Chondrocyte (in vitro differentiated cells): ENCODE measurements around the gene CRYL1. TPM values are rescaled to one million over a fixed set of nuclear protein-coding genes. Genes with fewer than 3 reads are reported as not detected.

Experiments used
- DNase-seq: peaks from one replicate; pipeline ENCODE4 v3.0.0; 2021; ENCODE audit warnings: mixed read lengths, low spot score
- H3K27ac Mint-ChIP-seq: one replicate; pipeline ENCODE4 v1.8.0; 2021; ENCODE audit warnings: mild to moderate bottlenecking, moderate library complexity, mixed read lengths; ENCODE audit not compliant: unreplicated experiment
- H3K27me3 Mint-ChIP-seq: 2 replicates; pipeline ENCODE4 v1.8.0; 2021; ENCODE audit warnings: low read depth, mixed read lengths
- H3K36me3 Mint-ChIP-seq: 2 replicates; pipeline ENCODE4 v1.8.0; 2021; ENCODE audit warnings: low read depth, mixed read lengths
- H3K4me1 Mint-ChIP-seq: 2 replicates; pipeline ENCODE4 v1.8.0; 2021; ENCODE audit warnings: low read depth, mild to moderate bottlenecking, mixed read lengths
- H3K4me3 Mint-ChIP-seq: one replicate; pipeline ENCODE4 v1.8.0; 2021; ENCODE audit warnings: mild to moderate bottlenecking, moderate library complexity, mixed read lengths; ENCODE audit not compliant: unreplicated experiment
- H3K9me3 Mint-ChIP-seq: 2 replicates; pipeline ENCODE4 v1.8.0; 2021; ENCODE audit warnings: low read depth, mixed read lengths
- total RNA-seq: library from RNA; stranded (reverse); gene quantifications from 3 replicates; pipeline ENCODE4 v1.2.1, GENCODE V29; 2021
- TF ChIP-seq, protein P1 (sequence below): fragments of 200-600 bp; sonication (generic); IDR thresholded peaks from 2 replicates; pipeline ENCODE4 v1.5.0; 2021; ENCODE audit warnings: antibody characterized with exemption, mild to moderate bottlenecking, moderate library complexity

Gene CRYL1
- total RNA-seq, 1 donor from 2014 or later = 17.0 TPM

GRCh38 chr13:20431080-20431479, 94.6 kb downstream of the CRYL1 start:
- H3K9me3 Mint-ChIP-seq = peaks cover 4% of the 10 kb centered on the region
- no peaks in the 10 kb centered on the region for H3K4me1 Mint-ChIP-seq
- TF ChIP-seq, protein P1, sequence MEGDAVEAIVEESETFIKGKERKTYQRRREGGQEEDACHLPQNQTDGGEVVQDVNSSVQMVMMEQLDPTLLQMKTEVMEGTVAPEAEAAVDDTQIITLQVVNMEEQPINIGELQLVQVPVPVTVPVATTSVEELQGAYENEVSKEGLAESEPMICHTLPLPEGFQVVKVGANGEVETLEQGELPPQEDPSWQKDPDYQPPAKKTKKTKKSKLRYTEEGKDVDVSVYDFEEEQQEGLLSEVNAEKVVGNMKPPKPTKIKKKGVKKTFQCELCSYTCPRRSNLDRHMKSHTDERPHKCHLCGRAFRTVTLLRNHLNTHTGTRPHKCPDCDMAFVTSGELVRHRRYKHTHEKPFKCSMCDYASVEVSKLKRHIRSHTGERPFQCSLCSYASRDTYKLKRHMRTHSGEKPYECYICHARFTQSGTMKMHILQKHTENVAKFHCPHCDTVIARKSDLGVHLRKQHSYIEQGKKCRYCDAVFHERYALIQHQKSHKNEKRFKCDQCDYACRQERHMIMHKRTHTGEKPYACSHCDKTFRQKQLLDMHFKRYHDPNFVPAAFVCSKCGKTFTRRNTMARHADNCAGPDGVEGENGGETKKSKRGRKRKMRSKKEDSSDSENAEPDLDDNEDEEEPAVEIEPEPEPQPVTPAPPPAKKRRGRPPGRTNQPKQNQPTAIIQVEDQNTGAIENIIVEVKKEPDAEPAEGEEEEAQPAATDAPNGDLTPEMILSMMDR = no peak
- no peak overlapping the region for H3K4me3 Mint-ChIP-seq
- no peak for DNase-seq
- no peak overlapping the region for H3K27ac Mint-ChIP-seq
- H3K36me3 Mint-ChIP-seq = peaks cover 15% of the 10 kb centered on the region
- H3K27me3 Mint-ChIP-seq = peaks cover 3% of the 10 kb centered on the region

DNA sequence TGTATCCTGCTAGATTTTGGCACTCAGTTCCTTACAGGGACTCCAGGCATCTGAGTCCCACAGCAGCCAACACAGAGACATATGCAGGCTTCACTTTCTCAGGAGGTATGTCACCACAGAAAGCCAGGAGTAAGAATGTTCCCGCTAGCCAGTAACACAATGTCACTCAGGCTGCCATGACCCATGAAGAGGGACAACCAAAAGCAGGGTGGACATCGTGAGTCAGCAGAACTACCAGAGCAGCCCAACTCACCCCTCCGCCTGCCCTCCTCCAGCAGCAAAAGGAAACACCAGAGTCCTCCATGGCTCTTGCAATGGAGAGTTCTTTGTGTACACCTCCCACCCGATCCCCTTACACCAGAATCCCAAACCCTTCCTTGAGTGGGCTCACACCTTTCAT, 95.4 kb downstream of the CRYL1 start:
- peaks cover 3% of the 10 kb centered on the region for H3K27me3 Mint-ChIP-seq
- H3K27ac Mint-ChIP-seq = no peak overlapping the region
- TF ChIP-seq, protein P1 = no peak
- peaks cover 16% of the 10 kb centered on the region for H3K36me3 Mint-ChIP-seq
- DNase-seq = no peak
- H3K4me3 Mint-ChIP-seq = no peak overlapping the region
- peaks cover 4% of the 10 kb centered on the region for H3K9me3 Mint-ChIP-seq
- peaks cover 1% of the 10 kb centered on the region for H3K4me1 Mint-ChIP-seq

GRCh38 chr13:20429682-20430081, 96.0 kb downstream of the CRYL1 start:
- TF ChIP-seq, protein P1 = no peak
- H3K9me3 Mint-ChIP-seq = peaks cover 2% of the 10 kb centered on the region
- peaks cover 17% of the 10 kb centered on the region for H3K36me3 Mint-ChIP-seq
- peaks cover 6% of the 10 kb centered on the region for H3K4me1 Mint-ChIP-seq
- no peak overlapping the region for H3K4me3 Mint-ChIP-seq
- H3K27me3 Mint-ChIP-seq = peaks cover 2% of the 10 kb centered on the region
- no peak overlapping the region for H3K27ac Mint-ChIP-seq
- DNase-seq = no peak

DNA sequence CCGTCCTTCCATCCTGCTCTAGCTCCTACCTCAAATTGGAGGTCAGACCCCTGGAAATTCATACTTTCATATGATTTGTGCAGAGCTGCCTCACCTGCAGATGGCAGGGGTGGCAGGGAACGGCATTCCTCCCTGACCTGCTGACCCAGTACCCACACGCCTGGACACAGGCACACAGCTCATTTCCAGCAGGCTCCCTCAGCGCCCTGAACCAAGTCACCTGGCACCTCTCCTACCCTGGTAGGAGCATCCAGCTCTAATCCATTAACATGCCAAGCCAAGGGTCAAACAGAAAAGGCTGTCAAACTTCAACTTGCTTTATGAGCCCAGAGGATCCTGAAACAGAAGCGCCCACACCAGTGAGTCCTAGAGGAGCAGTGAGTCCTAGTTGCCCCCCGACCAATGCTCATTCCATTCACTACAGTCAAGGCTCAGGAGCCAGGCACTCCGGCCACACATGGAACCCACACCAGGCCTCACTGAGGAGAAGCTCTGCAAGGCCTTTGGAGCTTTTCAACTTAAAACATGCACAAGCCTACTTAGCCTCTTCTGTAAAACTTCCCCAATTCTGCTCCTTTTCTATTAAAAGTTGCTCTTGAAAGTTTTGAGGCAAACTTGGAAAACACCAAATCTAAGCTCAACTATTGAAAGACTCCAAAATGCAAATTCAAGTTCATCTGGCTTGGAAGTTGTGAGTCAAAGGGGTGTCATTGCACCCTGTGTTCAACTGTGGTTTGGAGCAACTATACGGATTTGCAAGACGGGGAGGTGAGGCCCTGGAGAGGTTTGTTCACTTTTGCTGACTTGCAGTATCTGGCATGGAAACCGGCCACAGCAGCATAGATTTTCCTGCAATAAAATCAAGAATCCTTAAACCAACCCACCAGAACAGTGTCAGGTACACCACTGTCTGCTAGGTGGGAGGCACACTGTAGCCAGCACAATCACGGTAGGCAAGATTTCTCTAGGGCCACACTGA, 96.7 kb downstream of the CRYL1 start:
- TF ChIP-seq, protein P1 = no peak
- Mint-ChIP-seq H3K4me1 (peaks cover 11% of the 10 kb centered on the region), H3K27ac (no peak overlapping the region), H3K9me3 (no peaks in the 10 kb centered on the region), H3K36me3 (peaks cover 15% of the 10 kb centered on the region), H3K4me3 (no peak overlapping the region), H3K27me3 (no peaks in the 10 kb centered on the region)
- DNase-seq = no peak

DNA sequence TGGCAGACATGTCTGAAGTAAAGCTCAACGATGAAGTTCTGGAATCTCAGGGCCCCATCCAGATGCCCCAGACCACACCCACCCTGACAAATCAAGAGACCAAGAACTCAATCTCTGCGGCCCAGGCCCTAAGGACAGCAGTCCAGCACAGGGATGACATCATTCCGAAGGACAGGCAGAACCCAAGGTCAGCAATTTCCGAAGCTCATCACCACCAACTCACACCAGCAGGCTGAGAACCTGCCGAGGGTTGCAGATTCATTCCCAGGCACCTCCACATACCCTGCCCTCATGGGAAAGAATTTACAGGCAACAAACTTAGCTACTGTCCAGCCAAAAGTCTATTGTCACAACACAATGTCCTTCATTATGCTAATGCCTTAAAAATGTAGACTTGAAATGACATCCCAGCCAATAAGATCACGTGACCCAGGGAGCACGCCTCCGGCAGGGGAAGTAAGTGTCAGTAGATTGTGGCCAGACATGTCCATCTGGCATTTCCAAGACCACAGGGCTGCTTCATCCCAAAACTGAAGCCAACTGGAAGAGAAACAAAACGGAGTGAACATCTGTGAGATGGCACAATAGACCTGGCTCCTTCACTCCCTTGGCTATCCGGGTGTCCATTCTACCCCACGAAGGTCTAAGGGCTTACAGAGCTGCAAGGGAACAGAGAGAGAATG, 98.8 kb downstream of the CRYL1 start:
- Mint-ChIP-seq H3K4me3 (no peak overlapping the region), H3K4me1 (peaks cover 13% of the 10 kb centered on the region), H3K36me3 (peaks cover 14% of the 10 kb centered on the region), H3K27ac (no peak overlapping the region), H3K27me3 (no peaks in the 10 kb centered on the region), H3K9me3 (no peaks in the 10 kb centered on the region)
- no peak for DNase-seq
- TF ChIP-seq, protein P1 = no peak
